HG02571 (cell line): ENCODE data around the gene LMBR1L.
"Not testable (repeated sequence)": the region's sequence is repeated elsewhere in the genome, so short reads cannot be mapped to it uniquely, and the experiment has no call there.

Experiments used
- ATAC-seq: cut with Tn5 transposase; IDR thresholded peaks from one replicate; pipeline ENCODE4 v1.9.1; 2021; ENCODE audit warnings: mild to moderate bottlenecking, moderate library complexity; ENCODE audit not compliant: unreplicated experiment

Gene LMBR1L

GRCh38 chr12:49088932-49089330 lies 21.7 kb downstream of the LMBR1L start:
- no peak for ATAC-seq

- ATAC-seq = peak; percentile 81
Measured at GRCh38 chr12:49088150-49088931, 22.3 kb downstream of the LMBR1L start.

GRCh38 chr12:49086116-49086515 lies 24.5 kb downstream of the LMBR1L start:
- ATAC-seq = no peak

GRCh38 chr12:49084438-49084837 lies 26.2 kb downstream of the LMBR1L start:
- ATAC-seq = no peak

GRCh38 chr12:49079793-49080192 lies 30.9 kb downstream of the LMBR1L start:
- no peak for ATAC-seq

GRCh38 chr12:49070971-49071370 lies 39.7 kb downstream of the LMBR1L start:
- no peak for ATAC-seq

- peak; percentile 98 for ATAC-seq
Measured at GRCh38 chr12:49069507-49070346, 40.9 kb downstream of the LMBR1L start, which contains the start of gene RHEBL1. TSS of gene RHEBL1 (minus strand) at chr12:49069979. CDS start at chr12:49069785, 194 bp downstream.

- no peak for ATAC-seq
Measured at GRCh38 chr12:49068879-49069506, 41.7 kb downstream of the LMBR1L start.

- ATAC-seq = no peak
Measured at GRCh38 chr12:49066120-49066519, 44.5 kb downstream of the LMBR1L start.

GRCh38 chr12:49064767-49065152 lies 45.9 kb downstream of the LMBR1L start:
- no peak for ATAC-seq

GRCh38 chr12:49061916-49062315 lies 48.7 kb downstream of the LMBR1L start:
- ATAC-seq = not testable (repeated sequence)

GRCh38 chr12:49061157-49061650 lies 49.4 kb downstream of the LMBR1L start:
- peak; percentile 1 for ATAC-seq

- peak; percentile 44 for ATAC-seq
Measured at GRCh38 chr12:49060237-49061156, 50.1 kb downstream of the LMBR1L start, which contains the start of gene KMT2D. TSS of gene KMT2D (minus strand) at chr12:49060794. CDS start at chr12:49055324, 5,470 bp downstream.

- peak; percentile 10 for ATAC-seq
Measured at GRCh38 chr12:49059299-49060171, 51.1 kb downstream of the LMBR1L start.

- no peak for ATAC-seq
Measured at GRCh38 chr12:49059045-49059298, 51.7 kb downstream of the LMBR1L start.

GRCh38 chr12:49058366-49059044 lies 52.1 kb downstream of the LMBR1L start:
- ATAC-seq = no peak

GRCh38 chr12:49057888-49058287 lies 52.8 kb downstream of the LMBR1L start:
- no peak for ATAC-seq

- peak; percentile 72 for ATAC-seq
Measured at GRCh38 chr12:49055978-49056754, 54.5 kb downstream of the LMBR1L start.
